HG03432 (cell line): ENCODE data around the gene ZNF778.

Experiments
- ATAC-seq: cut with Tn5 transposase; IDR thresholded peaks from one replicate; pipeline ENCODE4 v1.9.1; 2021; ENCODE audit warnings: mild to moderate bottlenecking, moderate library complexity; ENCODE audit not compliant: unreplicated experiment

Gene ZNF778

GRCh38 chr16:89193576-89194293, 23.8 kb upstream of the ZNF778 start:
- ATAC-seq, result no peak

GRCh38 chr16:89194340-89195311, 22.9 kb upstream of the ZNF778 start:
- ATAC-seq, result no peak

- ATAC-seq, result no peak
Measured at GRCh38 chr16:89195521-89196171, 21.9 kb upstream of the ZNF778 start.

- ATAC-seq, result no peak
Measured at GRCh38 chr16:89197033-89197632, 20.4 kb upstream of the ZNF778 start.

- ATAC-seq, result no peak
Measured at GRCh38 chr16:89197633-89198416, 19.7 kb upstream of the ZNF778 start.

GRCh38 chr16:89198417-89199240, 18.9 kb upstream of the ZNF778 start:
- no peak for ATAC-seq

GRCh38 chr16:89199241-89200123, 18.0 kb upstream of the ZNF778 start:
- ATAC-seq, result no peak

- no peak for ATAC-seq
Measured at GRCh38 chr16:89200124-89200849, 17.2 kb upstream of the ZNF778 start, which contains the start of gene SLC22A31. Gene SLC22A31 (minus strand): TSS chr16:89200537. CDS start chr16:89200501, 36 bp downstream.

- no peak for ATAC-seq
Measured at GRCh38 chr16:89200850-89201411, 16.6 kb upstream of the ZNF778 start.

- ATAC-seq, result no peak
Measured at GRCh38 chr16:89201439-89202377, 15.8 kb upstream of the ZNF778 start.

- ATAC-seq, result no peak
Measured at GRCh38 chr16:89202422-89203215, 14.9 kb upstream of the ZNF778 start.

- ATAC-seq, result no peak
Measured at GRCh38 chr16:89207993-89208392, 9.5 kb upstream of the ZNF778 start.

- ATAC-seq, result no peak
Measured at GRCh38 chr16:89209522-89210044, 7.9 kb upstream of the ZNF778 start.

GRCh38 chr16:89210165-89210903, 7.2 kb upstream of the ZNF778 start:
- no peak for ATAC-seq
